IMR-90 (cell line): ENCODE results near the gene USP10. TPM values are rescaled to one million over a fixed set of nuclear protein-coding genes. Genes with fewer than 3 reads are reported as not detected.

Experiments
- ATAC-seq: fragments of 200-7000 bp; cut with Tn5 transposase; 2 replicates; pipeline ENCODE4 v1.9.1; 2020; ENCODE audit warnings: low read depth, mild to moderate bottlenecking, moderate library complexity
- BruUV-seq: library from RNA; stranded (reverse); fragments of 400-500 nt; replicated peaks from 2 replicates; lab custom pipeline; 2021; lab: Mats Ljungman, UMichigan
- CTCF ChIA-PET: fragments of 300-600 bp; formaldehyde crosslinking; extraction: SDS; loops from one replicate; lab custom pipeline; 2021; ENCODE audit warnings: antibody characterized with exemption; lab: Yijun Ruan, JAX
- POLR2A ChIA-PET: fragments of 300-600 bp; sonication (Branson Sonifier 250); formaldehyde crosslinking; loops from one replicate; lab custom pipeline; 2022; ENCODE audit warnings: antibody characterized with exemption; ENCODE audit not compliant: unreplicated experiment; lab: Charles Lee
- DNase-seq: peaks from one replicate; pipeline ENCODE4 v3.0.0; 2013
- H2AFZ ChIP-seq: replicated peaks from 2 replicates; pipeline ENCODE3; 2013; ENCODE audit warnings: low read length, mild to moderate bottlenecking; ENCODE audit not compliant: poor library complexity
- H2AK5ac ChIP-seq: 2 replicates; pipeline ENCODE4 v1.6.1; 2013; ENCODE audit warnings: low read depth, low read length, inconsistent platforms
- H2AK9ac ChIP-seq: replicated peaks from 2 replicates; pipeline ENCODE3; 2013; ENCODE audit warnings: mild to moderate bottlenecking, low read depth, low read length, moderate library complexity; ENCODE audit not compliant: poor library complexity
- H2BK120ac ChIP-seq: 2 replicates; pipeline ENCODE4 v1.6.1; 2013; ENCODE audit warnings: low read depth, low read length, inconsistent platforms
- H2BK15ac ChIP-seq: 3 replicates; pipeline ENCODE4 v1.6.1; 2013; ENCODE audit warnings: low read depth, low read length, inconsistent platforms
- H2BK20ac ChIP-seq: 2 replicates; pipeline ENCODE4 v1.6.1; 2013; ENCODE audit warnings: low read depth, mild to moderate bottlenecking, inconsistent platforms, low read length, moderate library complexity
- H2BK5ac ChIP-seq: 2 replicates; pipeline ENCODE4 v1.6.1; 2013; ENCODE audit warnings: mild to moderate bottlenecking, low read depth, low read length, inconsistent platforms; ENCODE audit not compliant: poor library complexity, severe bottlenecking
- H3K14ac ChIP-seq: replicated peaks from 2 replicates; pipeline ENCODE4 v1.6.1; 2013; ENCODE audit warnings: low read depth, low read length, inconsistent platforms
- H3K18ac ChIP-seq: 2 replicates; pipeline ENCODE4 v1.6.1; 2013; ENCODE audit warnings: low read depth, low read length, control low read depth
- H3K23ac ChIP-seq: 2 replicates; pipeline ENCODE4 v1.6.1; 2013; ENCODE audit warnings: low read depth, low read length, inconsistent platforms
- H3K27ac ChIP-seq: 2 replicates; pipeline ENCODE4 v1.5.1; 2013; ENCODE audit warnings: mild to moderate bottlenecking, control low read depth, low read length; ENCODE audit not compliant: insufficient read depth
- H3K27me3 ChIP-seq: 2 replicates; pipeline ENCODE4 v1.6.1; 2013; ENCODE audit warnings: low read length; ENCODE audit not compliant: control insufficient read depth, insufficient read depth
- H3K36me3 ChIP-seq: 2 replicates; pipeline ENCODE4 v1.6.1; 2013; ENCODE audit warnings: low read length, mixed read lengths; ENCODE audit not compliant: control insufficient read depth, insufficient read depth
- H3K4ac ChIP-seq: 2 replicates; pipeline ENCODE4 v1.6.1; 2013; ENCODE audit warnings: low read depth, low read length, inconsistent platforms
- H3K4me1 ChIP-seq: 2 replicates; pipeline ENCODE4 v1.6.1; 2013; ENCODE audit warnings: low read length, mixed read lengths; ENCODE audit not compliant: control insufficient read depth, insufficient read depth
- H3K4me2 ChIP-seq: 2 replicates; pipeline ENCODE4 v1.6.1; 2013; ENCODE audit warnings: low read depth, mild to moderate bottlenecking, control low read depth, low read length, moderate library complexity
- H3K4me3 ChIP-seq: 2 replicates; pipeline ENCODE4 v1.5.1; 2013; ENCODE audit warnings: low read depth, mild to moderate bottlenecking, control low read depth, low read length, moderate library complexity; ENCODE audit not compliant: insufficient read depth
- H3K56ac ChIP-seq: 2 replicates; pipeline ENCODE4 v1.6.1; 2013; ENCODE audit warnings: low read length, inconsistent platforms; ENCODE audit not compliant: insufficient read depth; ENCODE audit errors: extremely low read depth
- H3K79me1 ChIP-seq, 2 experiments: 2 replicates each; pipeline ENCODE4 v1.6.1; 2013; ENCODE audit warnings: low read length in 2 of 2, inconsistent platforms in 1 of 2, low read depth in 1 of 2
- H3K9ac ChIP-seq: 2 replicates; pipeline ENCODE4 v1.6.1; 2013; ENCODE audit warnings: low read depth, low read length, control low read depth
- H3K9me1 ChIP-seq: 2 replicates; pipeline ENCODE4 v1.6.1; 2013; ENCODE audit warnings: low read length, inconsistent platforms; ENCODE audit not compliant: insufficient read depth
- H3K9me3 ChIP-seq: 2 replicates; pipeline ENCODE4 v1.6.1; 2013; ENCODE audit warnings: low read length; ENCODE audit not compliant: control insufficient read depth, insufficient read depth
- H4K20me1 ChIP-seq: 2 replicates; pipeline ENCODE4 v1.6.1; 2013; ENCODE audit warnings: low read length, inconsistent platforms; ENCODE audit not compliant: insufficient read depth
- H4K5ac ChIP-seq: 2 replicates; pipeline ENCODE4 v1.6.1; 2013; ENCODE audit warnings: mild to moderate bottlenecking, low read depth, low read length, control low read depth
- H4K8ac ChIP-seq, 2 experiments: 2 replicates each; pipeline ENCODE4 v1.6.1; 2013; ENCODE audit warnings: low read depth in 2 of 2, low read length in 2 of 2, control low read depth in 1 of 2, inconsistent platforms in 1 of 2
- H4K91ac ChIP-seq: 2 replicates; pipeline ENCODE4 v1.6.1; 2013; ENCODE audit warnings: low read depth, low read length, inconsistent platforms; ENCODE audit not compliant: insufficient read depth
- BHLHE40 ChIP-seq: fragments of 150-350 bp; IDR thresholded peaks from 2 replicates; pipeline ENCODE4 v1.6.1; 2016; ENCODE audit warnings: mild to moderate bottlenecking, low read depth, low read length
- CEBPB ChIP-seq: IDR thresholded peaks from 2 replicates; pipeline ENCODE4 v1.6.1; 2012; ENCODE audit warnings: low read depth, low read length, improper control_type of control experiment
- CHD1 ChIP-seq: IDR thresholded peaks from 2 replicates; pipeline ENCODE4 v1.6.1; 2012; ENCODE audit warnings: low read depth, low read length, improper control_type of control experiment
- CTCF ChIP-seq: conservative IDR thresholded peaks from 2 replicates; pipeline ENCODE4 v1.5.1; 2012; ENCODE audit warnings: mild to moderate bottlenecking, low read depth, low read length, improper control_type of control experiment
- ELK1 ChIP-seq: fragments of 150-350 bp; IDR thresholded peaks from 2 replicates; pipeline ENCODE4 v1.6.1; 2016; ENCODE audit warnings: low read depth, mild to moderate bottlenecking, low read length, moderate library complexity, borderline replicate concordance
- FOS ChIP-seq: fragments of 150-350 bp; IDR thresholded peaks from 2 replicates; pipeline ENCODE4 v1.6.1; 2016; ENCODE audit warnings: low read depth, low read length
- MAFK ChIP-seq: IDR thresholded peaks from 2 replicates; pipeline ENCODE4 v1.6.1; 2012; ENCODE audit warnings: low read depth, low read length, improper control_type of control experiment
- MAZ ChIP-seq: IDR thresholded peaks from 2 replicates; pipeline ENCODE4 v1.6.1; 2012; ENCODE audit warnings: low read depth, mild to moderate bottlenecking, low read length, improper control_type of control experiment, moderate library complexity, borderline replicate concordance
- MXI1 ChIP-seq: IDR thresholded peaks from 2 replicates; pipeline ENCODE4 v1.6.1; 2012; ENCODE audit warnings: low read depth, mild to moderate bottlenecking, low read length, moderate library complexity, borderline replicate concordance
- POLR2A ChIP-seq: IDR thresholded peaks from 2 replicates; pipeline ENCODE4 v1.6.1; 2012; ENCODE audit warnings: mild to moderate bottlenecking, low read depth, low read length
- RAD21 ChIP-seq: IDR thresholded peaks from 2 replicates; pipeline ENCODE4 v1.6.1; 2012; ENCODE audit warnings: low read length, improper control_type of control experiment
- RCOR1 ChIP-seq: IDR thresholded peaks from 2 replicates; pipeline ENCODE4 v1.6.1; 2012; ENCODE audit warnings: mild to moderate bottlenecking, low read length, improper control_type of control experiment; ENCODE audit not compliant: insufficient replicate concordance
- RFX5 ChIP-seq: IDR thresholded peaks from 2 replicates; pipeline ENCODE4 v1.8.0; 2012; ENCODE audit warnings: low read depth, mild to moderate bottlenecking, low read length, moderate library complexity
- SMC3 ChIP-seq: fragments of 150-350 bp; IDR thresholded peaks from 2 replicates; pipeline ENCODE4 v1.6.1; 2016; ENCODE audit warnings: low read depth, mild to moderate bottlenecking, antibody characterized with exemption, low read length, moderate library complexity
- USF2 ChIP-seq: fragments of 150-350 bp; IDR thresholded peaks from 2 replicates; pipeline ENCODE4 v1.6.1; 2017; ENCODE audit warnings: mild to moderate bottlenecking, antibody characterized with exemption, low read length, low read depth
- WGBS, 2 experiments: methylation state at CpG; one replicate each; pipeline versions ENCODE4 v1.1.5 to v1.1.7; 2013; ENCODE audit warnings: missing lambda C conversion rate in 2 of 2; ENCODE audit not compliant: insufficient read length in 1 of 2; ENCODE audit errors: extremely low coverage in 2 of 2; 5-methylcytosine and 5-hydroxymethylcytosine counted together
- dilution Hi-C: fragments of 300-500 bp; cut with HindIII; formaldehyde crosslinking; loops from one replicate; pipeline ENCODE4 v1.14.3; 2018; ENCODE audit warnings: low sequenced_read_pairs; ENCODE audit not compliant: unreplicated experiment
- in situ Hi-C: fragments of 300-500 bp; cut with MboI; formaldehyde crosslinking; loops from 3 replicates; pipeline ENCODE4 v1.14.3; 2019; ENCODE audit warnings: low sequenced_read_pairs, inconsistent platforms, mixed read lengths
- intact Hi-C: fragments of 100-400 bp; cut with micrococcal nuclease; formaldehyde crosslinking; loops from 2 replicates; pipeline ENCODE4 v1.10.0; 2022
- polyA plus RNA-seq, 3 experiments: library from polyadenylated mRNA; depleted of rRNA; stranded (reverse); fragments of >200 nt; gene quantifications; 2 replicates each; pipeline ENCODE4 v1.2.3, GENCODE V29; 2012; ENCODE audit warnings: low replicate concordance in 1 of 3
- total RNA-seq: library from RNA; depleted of rRNA; stranded (reverse); fragments of >200 nt; gene quantifications from 2 replicates; pipeline ENCODE4 v1.2.3, GENCODE V29; 2012

Gene USP10
- total and polyA plus RNA-seq, 2 of the 4 experiments (the other 2 are of a cell fraction) = 54.3 to 79.0 TPM

GRCh38 chr16:84816485-84816884 lies 116.7 kb downstream of the USP10 start:
- Histone ChIP-seq H3K36me3 (no peaks in the 10 kb centered on the region), H2BK120ac (no peak overlapping the region), H3K4me3 (no peak overlapping the region), H3K56ac (no peak overlapping the region), H2BK20ac (no peak overlapping the region), H3K27ac (no peak overlapping the region), H3K4ac (no peak overlapping the region), H4K8ac (no peak overlapping the region), H3K9me1 (peaks cover 20% of the 10 kb centered on the region), H4K20me1 (peaks cover 15% of the 10 kb centered on the region), H3K27me3 (no peaks in the 10 kb centered on the region), H4K91ac (no peak overlapping the region), H3K79me1 (peaks cover 10 to 17% of the 10 kb centered on the region in 2 experiments; a peak in 3 of 4 replicates), H3K14ac (no peak overlapping the region), H3K9ac (no peak overlapping the region), H2BK5ac (no peak overlapping the region), H2AK5ac (no peak overlapping the region; the same call in 1 of the 2 replicates), H3K18ac (no peak overlapping the region), H4K5ac (no peak overlapping the region), H3K4me1 (peaks cover 23% of the 10 kb centered on the region), H2AFZ (no peak overlapping the region), H2BK15ac (no peak overlapping the region), H3K9me3 (0 out of 2 replicates have a peak, but pooled peaks cover 4% of the 10 kb centered on the region), H2AK9ac (no peak overlapping the region), H3K4me2 (no peak overlapping the region), H3K23ac (no peak overlapping the region)
- no TSS peak for BruUV-seq
- no peak for TF ChIP-seq RAD21
- no peak for TF ChIP-seq POLR2A
- TF ChIP-seq RFX5 = no peak
- TF ChIP-seq CEBPB = no peak
- no peak for TF ChIP-seq ELK1
- TF ChIP-seq CTCF = no peak
- no peak for TF ChIP-seq BHLHE40
- TF ChIP-seq MXI1 = no peak
- no peak for TF ChIP-seq CHD1
- no peak for TF ChIP-seq MAFK
- no peak for TF ChIP-seq USF2
- no peak for TF ChIP-seq FOS
- no peak for TF ChIP-seq SMC3
- no peak for TF ChIP-seq RCOR1
- no peak for TF ChIP-seq MAZ
- ATAC-seq (no peak), DNase-seq (no peak)
- intact Hi-C loops = no loop called here
- ChIA-PET CTCF (no interaction called here), POLR2A (no interaction called here)
- 72% methylated on average over 9 of the region's 10 CpGs; no CpG with 5 or more reads in 1 of the 2 experiments for WGBS, 2 experiments
- in situ Hi-C loops = no loop called here
- dilution Hi-C loops = no loop called here
